Epithelial cell of proximal tubule (primary cell): ENCODE measurements around the gene LKAAEAR1. TPM values are rescaled to one million over a fixed set of nuclear protein-coding genes. Genes with fewer than 3 reads are reported as not detected.

Experiments used
- DNase-seq: peaks from one replicate; pipeline ENCODE4 v3.0.0-alpha.2; 2011; ENCODE audit warnings: low read depth
- H3K4me3 ChIP-seq: 2 replicates; pipeline ENCODE4 v1.5.1; 2011; ENCODE audit warnings: low read depth, mild to moderate bottlenecking, low read length
- CTCF ChIP-seq: conservative IDR thresholded peaks from 2 replicates; pipeline ENCODE4 v1.5.1; 2012; ENCODE audit warnings: low read depth, mild to moderate bottlenecking, low read length
- total RNA-seq: library from RNA; depleted of rRNA; stranded (reverse); fragments of >200 nt; gene quantifications from 2 replicates; pipeline ENCODE4 v1.2.3, GENCODE V29; 2015

Gene LKAAEAR1
- total RNA-seq, 1 donor from 2014 or later = not detected

DNA sequence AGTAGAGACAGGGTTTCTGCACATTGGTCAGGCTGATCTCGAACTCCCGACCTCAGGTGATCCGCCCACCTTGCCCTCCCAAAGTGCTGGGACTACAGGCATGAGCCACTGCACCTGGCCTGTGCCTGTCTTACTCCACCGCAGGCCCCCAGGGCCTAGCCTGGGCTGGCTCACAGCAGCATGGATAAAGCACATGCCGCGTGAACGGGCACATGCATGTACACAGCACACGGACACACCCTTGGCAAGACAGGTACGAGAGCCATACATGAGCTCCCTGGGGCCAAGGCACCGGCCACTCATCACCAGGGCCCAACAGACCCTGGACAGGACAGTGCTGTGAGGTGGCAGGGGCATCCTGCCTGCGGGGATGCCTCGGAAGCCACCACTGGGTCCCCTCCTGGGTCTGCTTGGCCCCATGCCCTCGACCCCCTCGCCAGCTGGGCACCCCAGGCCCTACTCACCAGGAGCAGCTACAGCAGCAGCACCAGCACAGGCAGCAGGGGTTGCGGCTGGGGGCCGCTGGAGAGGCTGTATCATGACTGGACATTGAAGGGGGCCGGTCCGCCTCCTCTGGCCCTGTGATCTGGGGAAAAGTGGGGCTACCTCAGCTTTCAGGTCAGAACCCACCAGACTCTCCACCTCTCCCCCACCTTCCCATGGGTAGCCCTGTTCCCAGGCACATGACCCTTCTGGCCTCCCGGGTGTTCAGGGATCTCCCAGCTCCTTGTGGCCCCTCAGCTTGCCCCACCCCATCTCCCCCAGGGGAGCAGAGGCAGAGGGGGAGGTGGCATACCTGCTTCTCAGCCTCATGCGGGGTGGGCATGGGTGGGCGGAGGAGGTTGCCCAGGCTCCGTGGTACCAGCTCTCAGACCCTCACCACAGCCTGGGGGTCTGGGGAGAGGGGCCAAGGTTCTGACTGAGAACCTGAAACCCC lies 7.9 kb downstream of the LKAAEAR1 start:
- no peak for DNase-seq
- H3K4me3 ChIP-seq = no peak overlapping the region
- TF ChIP-seq CTCF = no peak

DNA sequence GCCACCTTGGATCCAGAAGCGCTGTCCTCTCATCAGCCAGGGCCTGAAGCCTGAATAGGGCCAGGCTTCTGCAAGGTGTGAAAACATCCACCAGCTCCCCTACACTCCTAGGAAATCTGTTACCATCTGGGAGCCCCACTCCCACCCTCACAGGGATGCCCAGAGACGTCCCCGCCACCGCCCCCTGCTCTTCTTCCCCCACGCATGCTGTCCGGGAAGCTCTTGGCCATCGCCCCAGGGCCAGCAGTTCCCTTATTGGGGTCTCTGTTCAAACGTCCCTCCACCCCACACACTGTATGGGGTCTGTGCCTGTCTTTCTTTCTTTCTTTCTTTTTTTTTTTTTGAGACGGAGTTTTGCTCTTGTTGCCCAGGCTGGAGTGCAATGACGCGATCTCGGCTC lies 8.6 kb downstream of the LKAAEAR1 start:
- H3K4me3 ChIP-seq = no peak overlapping the region
- TF ChIP-seq CTCF = no peak
- no peak for DNase-seq

GRCh38 chr20:64074963-64075362 lies 9.2 kb downstream of the LKAAEAR1 start:
- TF ChIP-seq CTCF = no peak
- no peak overlapping the region for H3K4me3 ChIP-seq
- DNase-seq = no peak

- no peak for TF ChIP-seq CTCF
- DNase-seq = no peak
- H3K4me3 ChIP-seq = no peak overlapping the region
Measured at GRCh38 chr20:64074184-64074789, 9.9 kb downstream of the LKAAEAR1 start.

DNA sequence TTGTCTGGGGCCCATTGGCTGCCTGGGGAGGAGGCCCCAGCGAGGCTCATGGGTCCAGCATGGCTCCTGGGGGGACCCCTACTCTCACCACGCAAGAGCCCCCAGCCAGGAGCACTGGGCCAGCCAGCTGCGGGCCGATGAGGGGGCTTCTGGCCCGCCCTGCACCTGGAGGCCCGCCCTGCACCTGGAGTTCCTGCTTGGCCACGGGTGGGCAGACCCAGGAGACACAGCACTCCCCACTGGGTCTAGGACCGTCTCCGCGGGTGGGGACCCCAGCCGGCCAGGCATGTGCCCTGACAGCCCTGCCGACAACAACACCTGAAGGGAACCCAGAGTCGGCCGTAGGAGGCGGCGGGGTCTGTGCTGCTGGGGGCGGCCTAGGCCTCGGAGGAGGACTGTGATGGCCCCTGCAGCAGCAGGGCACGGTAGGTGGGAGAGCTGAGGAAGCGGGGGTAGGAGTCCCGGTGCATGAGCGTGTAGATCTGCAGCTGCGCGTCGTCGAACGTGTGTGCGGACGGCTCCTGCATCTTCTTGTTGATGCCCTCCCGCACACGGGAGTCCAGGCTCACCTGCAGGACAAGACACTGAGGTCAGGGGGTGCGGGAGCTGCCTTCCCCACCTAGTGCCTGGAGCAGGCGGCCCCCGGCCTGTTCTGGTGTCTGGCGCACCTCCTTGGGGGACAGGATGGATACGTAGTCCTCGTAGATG lies 10.6 kb downstream of the LKAAEAR1 start:
- H3K4me3 ChIP-seq = no peak overlapping the region
- no peak for DNase-seq
- TF ChIP-seq CTCF = no peak

GRCh38 chr20:64072498-64073063 lies 11.6 kb downstream of the LKAAEAR1 start:
- no peak for DNase-seq
- TF ChIP-seq CTCF = no peak
- no peak overlapping the region for H3K4me3 ChIP-seq
